ENCODE data around the gene CYB5R3.

- TF ChIP-seq CTCF (IDR thresholded peaks at IDR 0.05) (no peak), ZFX (IDR thresholded peaks at IDR 0.05; ENCODE audit: borderline replicate concordance) (no peak)
Measured at GRCh38 chr22:42627981-42628380, 21.2 kb downstream of the CYB5R3 start.

All from 22Rv1 (cell line).